ENCODE measurements around the gene BSCL2. TPM values are rescaled to one million over a fixed set of nuclear protein-coding genes. Genes with fewer than 3 reads are reported as not detected.

The BSCL2 gene
- total and polyA plus RNA-seq, 2 of the 13 experiments (the other 11 are each of a cell fraction or from before 2014, with no cell fraction given), result 19.5 to 21.1 TPM

DNA sequence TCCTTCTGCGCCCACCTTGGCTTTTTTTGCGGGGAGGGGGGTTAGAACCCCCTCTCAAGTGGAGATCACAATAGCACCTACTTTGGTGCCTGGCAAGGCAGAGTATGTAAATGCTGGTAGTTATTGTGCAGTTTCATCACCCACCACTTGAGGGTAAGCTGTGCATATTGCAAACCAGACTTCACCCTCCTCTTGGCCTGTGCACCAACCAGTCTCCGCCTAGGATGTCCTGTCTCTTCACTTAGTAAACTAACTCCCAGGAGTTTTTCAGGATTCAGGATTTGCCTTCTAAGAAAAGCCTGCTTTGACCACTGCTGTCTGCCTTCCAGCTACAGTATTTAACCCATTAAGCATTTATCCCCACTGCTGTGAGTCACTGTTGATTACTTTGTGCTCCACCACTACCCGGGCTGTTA is 26.4 kb downstream of the BSCL2 start (continued):
- TF ChIP-seq, protein P1, sequence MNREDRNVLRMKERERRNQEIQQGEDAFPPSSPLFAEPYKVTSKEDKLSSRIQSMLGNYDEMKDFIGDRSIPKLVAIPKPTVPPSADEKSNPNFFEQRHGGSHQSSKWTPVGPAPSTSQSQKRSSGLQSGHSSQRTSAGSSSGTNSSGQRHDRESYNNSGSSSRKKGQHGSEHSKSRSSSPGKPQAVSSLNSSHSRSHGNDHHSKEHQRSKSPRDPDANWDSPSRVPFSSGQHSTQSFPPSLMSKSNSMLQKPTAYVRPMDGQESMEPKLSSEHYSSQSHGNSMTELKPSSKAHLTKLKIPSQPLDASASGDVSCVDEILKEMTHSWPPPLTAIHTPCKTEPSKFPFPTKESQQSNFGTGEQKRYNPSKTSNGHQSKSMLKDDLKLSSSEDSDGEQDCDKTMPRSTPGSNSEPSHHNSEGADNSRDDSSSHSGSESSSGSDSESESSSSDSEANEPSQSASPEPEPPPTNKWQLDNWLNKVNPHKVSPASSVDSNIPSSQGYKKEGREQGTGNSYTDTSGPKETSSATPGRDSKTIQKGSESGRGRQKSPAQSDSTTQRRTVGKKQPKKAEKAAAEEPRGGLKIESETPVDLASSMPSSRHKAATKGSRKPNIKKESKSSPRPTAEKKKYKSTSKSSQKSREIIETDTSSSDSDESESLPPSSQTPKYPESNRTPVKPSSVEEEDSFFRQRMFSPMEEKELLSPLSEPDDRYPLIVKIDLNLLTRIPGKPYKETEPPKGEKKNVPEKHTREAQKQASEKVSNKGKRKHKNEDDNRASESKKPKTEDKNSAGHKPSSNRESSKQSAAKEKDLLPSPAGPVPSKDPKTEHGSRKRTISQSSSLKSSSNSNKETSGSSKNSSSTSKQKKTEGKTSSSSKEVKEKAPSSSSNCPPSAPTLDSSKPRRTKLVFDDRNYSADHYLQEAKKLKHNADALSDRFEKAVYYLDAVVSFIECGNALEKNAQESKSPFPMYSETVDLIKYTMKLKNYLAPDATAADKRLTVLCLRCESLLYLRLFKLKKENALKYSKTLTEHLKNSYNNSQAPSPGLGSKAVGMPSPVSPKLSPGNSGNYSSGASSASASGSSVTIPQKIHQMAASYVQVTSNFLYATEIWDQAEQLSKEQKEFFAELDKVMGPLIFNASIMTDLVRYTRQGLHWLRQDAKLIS (CRISPR knock-in tag; IDR thresholded peaks at IDR 0.05), result no peak
- TF ChIP-seq POLR2A (IDR thresholded peaks at IDR 0.05; ENCODE audit: insufficient read depth in 1 of 2, low read depth in 2 of 2, low read length in 2 of 2), result 0 out of 4 replicates have a peak, but pooled peaks of 1 of the 2 experiments have one; percentile 39
- TF ChIP-seq, protein P2, sequence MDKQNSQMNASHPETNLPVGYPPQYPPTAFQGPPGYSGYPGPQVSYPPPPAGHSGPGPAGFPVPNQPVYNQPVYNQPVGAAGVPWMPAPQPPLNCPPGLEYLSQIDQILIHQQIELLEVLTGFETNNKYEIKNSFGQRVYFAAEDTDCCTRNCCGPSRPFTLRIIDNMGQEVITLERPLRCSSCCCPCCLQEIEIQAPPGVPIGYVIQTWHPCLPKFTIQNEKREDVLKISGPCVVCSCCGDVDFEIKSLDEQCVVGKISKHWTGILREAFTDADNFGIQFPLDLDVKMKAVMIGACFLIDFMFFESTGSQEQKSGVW (CRISPR knock-in tag; IDR thresholded peaks at IDR 0.05; ENCODE audit: borderline replicate concordance), result no peak
- no peak for TF ChIP-seq ERF (CRISPR knock-in tag; IDR thresholded peaks at IDR 0.05)
- TF ChIP-seq, protein P3, sequence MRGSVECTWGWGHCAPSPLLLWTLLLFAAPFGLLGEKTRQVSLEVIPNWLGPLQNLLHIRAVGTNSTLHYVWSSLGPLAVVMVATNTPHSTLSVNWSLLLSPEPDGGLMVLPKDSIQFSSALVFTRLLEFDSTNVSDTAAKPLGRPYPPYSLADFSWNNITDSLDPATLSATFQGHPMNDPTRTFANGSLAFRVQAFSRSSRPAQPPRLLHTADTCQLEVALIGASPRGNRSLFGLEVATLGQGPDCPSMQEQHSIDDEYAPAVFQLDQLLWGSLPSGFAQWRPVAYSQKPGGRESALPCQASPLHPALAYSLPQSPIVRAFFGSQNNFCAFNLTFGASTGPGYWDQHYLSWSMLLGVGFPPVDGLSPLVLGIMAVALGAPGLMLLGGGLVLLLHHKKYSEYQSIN (CRISPR knock-in tag; IDR thresholded peaks at IDR 0.05; ENCODE audit: borderline replicate concordance), result no peak
- peak; percentile 44; the same call in 1 of the 2 replicates for TF ChIP-seq ZFY (CRISPR knock-in tag; IDR thresholded peaks at IDR 0.05)
- peak; percentile 79 for TF ChIP-seq CEBPG (CRISPR knock-in tag; IDR thresholded peaks at IDR 0.05)
- TF ChIP-seq SAP130 (CRISPR knock-in tag; IDR thresholded peaks at IDR 0.05; ENCODE audit: low read depth), result peak; percentile 68
- TF ChIP-seq ZNF232 (CRISPR knock-in tag; IDR thresholded peaks at IDR 0.05; ENCODE audit: borderline replicate concordance), result 0 out of 2 replicates have a peak, but pooled peaks have one; percentile 20
- TF ChIP-seq, protein P4, sequence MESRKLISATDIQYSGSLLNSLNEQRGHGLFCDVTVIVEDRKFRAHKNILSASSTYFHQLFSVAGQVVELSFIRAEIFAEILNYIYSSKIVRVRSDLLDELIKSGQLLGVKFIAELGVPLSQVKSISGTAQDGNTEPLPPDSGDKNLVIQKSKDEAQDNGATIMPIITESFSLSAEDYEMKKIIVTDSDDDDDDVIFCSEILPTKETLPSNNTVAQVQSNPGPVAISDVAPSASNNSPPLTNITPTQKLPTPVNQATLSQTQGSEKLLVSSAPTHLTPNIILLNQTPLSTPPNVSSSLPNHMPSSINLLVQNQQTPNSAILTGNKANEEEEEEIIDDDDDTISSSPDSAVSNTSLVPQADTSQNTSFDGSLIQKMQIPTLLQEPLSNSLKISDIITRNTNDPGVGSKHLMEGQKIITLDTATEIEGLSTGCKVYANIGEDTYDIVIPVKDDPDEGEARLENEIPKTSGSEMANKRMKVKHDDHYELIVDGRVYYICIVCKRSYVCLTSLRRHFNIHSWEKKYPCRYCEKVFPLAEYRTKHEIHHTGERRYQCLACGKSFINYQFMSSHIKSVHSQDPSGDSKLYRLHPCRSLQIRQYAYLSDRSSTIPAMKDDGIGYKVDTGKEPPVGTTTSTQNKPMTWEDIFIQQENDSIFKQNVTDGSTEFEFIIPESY (CRISPR knock-in tag; IDR thresholded peaks at IDR 0.05), result 0 out of 2 replicates have a peak, but pooled peaks have one; percentile 35
- TF ChIP-seq CEBPB (IDR thresholded peaks at IDR 0.05; ENCODE audit: borderline replicate concordance, low read depth, low read length), result peak; percentile 42; the same call in 1 of the 2 replicates
- 0 out of 2 replicates have a peak, but pooled peaks have one; percentile 60 for TF ChIP-seq HOXA5 (CRISPR knock-in tag; IDR thresholded peaks at IDR 0.05)
- TF ChIP-seq HOXD1 (CRISPR knock-in tag; IDR thresholded peaks at IDR 0.05), result 0 out of 2 replicates have a peak, but pooled peaks have one; percentile 42
- no peak for TF ChIP-seq MAZ (IDR thresholded peaks at IDR 0.05; ENCODE audit: borderline replicate concordance, low read depth, low read length)
- TF ChIP-seq MAZ (CRISPR knock-in tag; IDR thresholded peaks at IDR 0.05; ENCODE audit: low read depth), result peak; percentile 32; the same call in 1 of the 2 replicates
- 0 out of 2 replicates have a peak, but pooled peaks have one; percentile 33 for TF ChIP-seq RXRB (CRISPR knock-in tag; IDR thresholded peaks at IDR 0.05; ENCODE audit: borderline replicate concordance)
- no peak for TF ChIP-seq SCMH1 (CRISPR knock-in tag; IDR thresholded peaks at IDR 0.05; ENCODE audit: borderline replicate concordance)
- TF ChIP-seq, protein P5, sequence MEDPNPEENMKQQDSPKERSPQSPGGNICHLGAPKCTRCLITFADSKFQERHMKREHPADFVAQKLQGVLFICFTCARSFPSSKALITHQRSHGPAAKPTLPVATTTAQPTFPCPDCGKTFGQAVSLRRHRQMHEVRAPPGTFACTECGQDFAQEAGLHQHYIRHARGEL (CRISPR knock-in tag; IDR thresholded peaks at IDR 0.05), result no peak
- TF ChIP-seq, protein P6, sequence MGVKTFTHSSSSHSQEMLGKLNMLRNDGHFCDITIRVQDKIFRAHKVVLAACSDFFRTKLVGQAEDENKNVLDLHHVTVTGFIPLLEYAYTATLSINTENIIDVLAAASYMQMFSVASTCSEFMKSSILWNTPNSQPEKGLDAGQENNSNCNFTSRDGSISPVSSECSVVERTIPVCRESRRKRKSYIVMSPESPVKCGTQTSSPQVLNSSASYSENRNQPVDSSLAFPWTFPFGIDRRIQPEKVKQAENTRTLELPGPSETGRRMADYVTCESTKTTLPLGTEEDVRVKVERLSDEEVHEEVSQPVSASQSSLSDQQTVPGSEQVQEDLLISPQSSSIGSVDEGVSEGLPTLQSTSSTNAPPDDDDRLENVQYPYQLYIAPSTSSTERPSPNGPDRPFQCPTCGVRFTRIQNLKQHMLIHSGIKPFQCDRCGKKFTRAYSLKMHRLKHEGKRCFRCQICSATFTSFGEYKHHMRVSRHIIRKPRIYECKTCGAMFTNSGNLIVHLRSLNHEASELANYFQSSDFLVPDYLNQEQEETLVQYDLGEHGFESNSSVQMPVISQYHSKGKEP (CRISPR knock-in tag; IDR thresholded peaks at IDR 0.05), result no peak
- TF ChIP-seq HDAC1 (CRISPR knock-in tag; IDR thresholded peaks at IDR 0.05), result no peak
- no peak for TF ChIP-seq KLF16 (CRISPR knock-in tag; IDR thresholded peaks at IDR 0.05)

Data from HepG2 (cell line).